AG04449 (cell line): ENCODE measurements around the gene PRR19.

ENCODE experiments used
- CTCF ChIA-PET: fragments of 350-600 bp; formaldehyde crosslinking; extraction: SDS; loops from one replicate; lab custom pipeline; 2021; ENCODE audit warnings: antibody characterized with exemption; lab: Yijun Ruan, JAX
- POLR2A ChIA-PET: fragments of 400-600, 350-600 bp; formaldehyde crosslinking; extraction: SDS; loops from one replicate; lab custom pipeline; 2020; ENCODE audit warnings: antibody characterized with exemption, inconsistent platforms; lab: Yijun Ruan, JAX
- DNase-seq: peaks from one replicate; pipeline ENCODE4 v3.0.0-alpha.2; 2010; ENCODE audit warnings: low read depth, low spot score
- H3K4me3 ChIP-seq: 2 replicates; pipeline ENCODE4 v1.5.1; 2011; ENCODE audit warnings: low read depth, mild to moderate bottlenecking, control low read depth, low read length
- TF ChIP-seq, protein P1 (sequence below): IDR thresholded peaks from one replicate; pipeline ENCODE4 v1.5.1; 2011; ENCODE audit warnings: mild to moderate bottlenecking, moderate library complexity, low read length, control low read depth, inconsistent platforms; ENCODE audit not compliant: insufficient read depth; ENCODE audit errors: missing control alignments

PRR19 gene

DNA sequence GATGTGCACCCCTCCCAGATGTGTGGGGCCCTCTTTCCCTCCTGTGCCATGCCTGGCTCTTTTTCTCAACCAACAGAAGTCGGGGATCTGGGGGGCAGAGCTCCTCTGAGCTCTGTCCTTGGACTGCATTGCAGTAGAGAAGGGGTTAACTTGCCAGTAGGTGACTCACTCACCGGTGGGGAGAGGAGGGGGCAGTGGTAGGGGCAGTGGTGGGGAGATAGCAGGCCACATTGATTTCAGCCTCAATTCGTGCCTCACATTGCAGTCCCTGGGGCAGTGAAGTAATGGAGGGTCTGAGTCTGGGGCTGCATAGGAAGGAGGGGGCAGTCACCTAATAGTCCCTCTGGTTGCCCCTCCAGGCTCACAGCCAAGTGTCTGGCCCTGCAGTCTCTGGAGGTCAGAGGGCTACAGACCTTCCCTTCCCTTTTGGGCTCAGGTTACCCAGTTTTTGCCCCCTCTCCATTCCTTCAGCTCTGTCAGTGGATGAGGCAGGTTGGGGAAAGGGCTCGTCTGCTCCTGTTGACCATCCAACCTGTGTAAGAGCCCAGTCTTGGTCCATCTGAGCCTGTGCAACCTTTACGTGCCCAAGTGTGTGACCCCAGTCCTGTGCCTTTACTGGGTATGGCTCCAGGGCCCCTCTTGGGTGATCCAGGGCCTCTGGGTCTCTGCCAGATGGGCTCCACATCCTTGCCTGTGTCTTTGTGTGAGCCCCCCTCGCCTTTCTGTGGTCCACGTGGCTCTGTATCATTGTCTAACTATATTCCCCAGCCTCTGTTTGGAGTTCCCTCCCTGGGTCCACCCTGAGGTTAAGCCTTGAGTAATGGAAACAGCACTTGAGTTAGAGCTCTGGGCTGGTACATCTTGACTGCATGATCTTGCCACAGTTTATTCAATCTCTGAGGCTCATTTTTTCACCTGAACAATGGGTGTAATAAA, 19.8 kb upstream of the PRR19 start:
- ChIA-PET POLR2A (interaction anchor here (0.7 to 3.7 kb wide), 6 partner anchors 10 to 171 kb away, joined by 3 to 11 read pairs (median 3); partner anchors contain the start of gene GSK3A), CTCF (interaction anchor here (0.8 to 7.4 kb wide), 6 partner anchors 10 to 168 kb away, joined by 3 to 255 read pairs (median 4); partner anchors contain the start of genes GSK3A, PAFAH1B3 and PRR19)
- H3K4me3 ChIP-seq = peak overlapping the region; percentile 73
- TF ChIP-seq, protein P1, sequence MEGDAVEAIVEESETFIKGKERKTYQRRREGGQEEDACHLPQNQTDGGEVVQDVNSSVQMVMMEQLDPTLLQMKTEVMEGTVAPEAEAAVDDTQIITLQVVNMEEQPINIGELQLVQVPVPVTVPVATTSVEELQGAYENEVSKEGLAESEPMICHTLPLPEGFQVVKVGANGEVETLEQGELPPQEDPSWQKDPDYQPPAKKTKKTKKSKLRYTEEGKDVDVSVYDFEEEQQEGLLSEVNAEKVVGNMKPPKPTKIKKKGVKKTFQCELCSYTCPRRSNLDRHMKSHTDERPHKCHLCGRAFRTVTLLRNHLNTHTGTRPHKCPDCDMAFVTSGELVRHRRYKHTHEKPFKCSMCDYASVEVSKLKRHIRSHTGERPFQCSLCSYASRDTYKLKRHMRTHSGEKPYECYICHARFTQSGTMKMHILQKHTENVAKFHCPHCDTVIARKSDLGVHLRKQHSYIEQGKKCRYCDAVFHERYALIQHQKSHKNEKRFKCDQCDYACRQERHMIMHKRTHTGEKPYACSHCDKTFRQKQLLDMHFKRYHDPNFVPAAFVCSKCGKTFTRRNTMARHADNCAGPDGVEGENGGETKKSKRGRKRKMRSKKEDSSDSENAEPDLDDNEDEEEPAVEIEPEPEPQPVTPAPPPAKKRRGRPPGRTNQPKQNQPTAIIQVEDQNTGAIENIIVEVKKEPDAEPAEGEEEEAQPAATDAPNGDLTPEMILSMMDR = no peak
- DNase-seq = no peak

DNA sequence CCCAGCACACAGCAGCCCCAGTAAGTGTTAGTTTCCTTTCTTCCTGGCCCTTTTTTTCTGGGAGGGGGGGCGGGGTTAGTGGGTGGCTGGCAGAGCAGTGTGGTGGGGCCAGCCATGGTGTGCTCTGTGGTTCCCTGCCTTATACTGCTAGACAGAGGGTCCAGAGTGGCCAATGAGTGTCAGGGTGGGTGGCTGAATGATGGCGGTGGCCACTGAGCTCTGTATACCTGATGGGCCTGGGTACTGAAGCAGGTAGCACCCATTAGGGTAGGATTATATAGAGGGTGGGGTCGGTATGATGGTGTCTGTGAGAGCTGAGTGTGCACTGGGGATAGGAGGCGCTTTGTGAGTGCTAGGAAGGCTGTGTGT, 19.1 kb upstream of the PRR19 start:
- DNase-seq = no peak
- peak overlapping the region; percentile 40 for H3K4me3 ChIP-seq
- ChIA-PET POLR2A (interaction anchor here (0.7 to 1.1 kb wide), 3 partner anchors 11 to 172 kb away, joined by 3 read pairs; no protein-coding TSS in a partner anchor), CTCF (interaction anchor here (0.9 to 7.4 kb wide), 3 partner anchors 9 to 37 kb away, joined by 3 to 255 read pairs (median 5); partner anchors contain the start of gene GSK3A)
- TF ChIP-seq, protein P1 = no peak

DNA sequence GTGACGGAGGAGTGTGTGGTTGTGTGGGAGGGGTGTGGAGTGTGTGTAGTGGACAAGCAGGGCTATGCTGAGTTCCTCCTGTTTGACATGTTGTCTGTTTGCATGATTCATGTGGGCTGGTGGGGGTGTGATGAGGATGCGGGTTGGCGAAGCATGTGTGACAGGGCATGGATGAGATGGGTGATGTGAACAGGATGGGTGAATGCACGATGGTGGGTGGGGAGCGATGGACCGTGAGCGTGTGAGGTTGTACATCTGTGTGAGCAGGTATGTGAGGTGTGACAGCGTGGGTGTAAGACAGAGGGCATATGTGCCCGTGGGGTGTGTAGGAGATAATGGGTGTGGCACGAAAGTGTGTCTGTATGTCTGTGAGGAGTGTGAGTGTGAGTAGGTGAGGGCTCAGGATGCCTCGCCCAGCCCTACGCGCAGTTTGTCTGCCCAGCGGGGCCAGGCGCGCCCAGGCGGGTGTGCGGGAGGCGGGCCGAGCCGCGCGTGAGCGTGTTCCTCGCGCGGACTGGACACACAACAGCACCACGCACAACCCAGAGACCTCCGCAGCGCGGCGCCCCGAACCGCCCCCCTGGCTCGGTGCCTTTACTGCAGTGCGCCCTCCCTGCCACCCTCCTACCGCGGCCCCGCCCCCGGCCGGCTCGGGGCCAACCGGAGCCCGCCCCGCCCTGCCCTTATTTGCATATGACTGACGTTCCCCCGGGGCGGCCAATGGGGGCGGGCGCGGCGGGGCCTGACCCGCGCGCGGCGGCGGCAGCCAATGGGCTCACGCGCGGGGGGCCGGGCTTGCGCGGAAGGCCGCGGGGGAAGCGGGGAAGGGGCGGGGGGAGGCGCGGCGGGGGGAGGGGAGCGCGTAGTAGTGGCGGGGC, 18.5 kb upstream of the PRR19 start:
- DNase-seq = no peak
- ChIA-PET CTCF (interaction anchor here (0.9 to 7.4 kb wide), 4 partner anchors 9 to 38 kb away, joined by 3 to 255 read pairs (median 11); partner anchors contain the start of gene GSK3A), POLR2A (interaction anchor here (0.7 to 1.1 kb wide), 3 partner anchors 11 to 172 kb away, joined by 3 read pairs; no protein-coding TSS in a partner anchor)
- H3K4me3 ChIP-seq = peak overlapping the region; percentile 69
- TF ChIP-seq, protein P1 = no peak

DNA sequence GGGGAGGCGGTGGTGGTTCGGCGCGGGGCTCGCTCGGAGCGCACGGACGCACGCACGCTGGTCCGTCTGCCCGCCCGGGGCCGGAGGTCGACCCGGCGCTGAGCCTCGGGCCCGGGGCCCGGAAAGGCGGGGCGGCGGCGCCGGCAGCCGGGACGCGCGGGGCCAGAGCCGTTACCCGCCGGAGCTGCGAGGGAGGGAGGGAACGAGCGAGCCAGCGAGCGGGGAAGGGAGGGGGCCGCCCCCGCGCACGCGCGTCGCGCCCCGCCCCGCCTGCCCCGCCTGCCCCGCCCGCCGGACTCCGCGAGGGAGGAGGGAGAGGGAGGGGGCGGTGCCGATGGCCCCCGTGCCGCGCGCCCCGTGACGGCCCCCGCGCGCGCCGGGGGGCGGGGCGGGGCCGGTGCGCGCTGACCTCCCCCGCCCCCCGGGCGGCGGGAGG, 17.8 kb upstream of the PRR19 start:
- no peak for DNase-seq
- POLR2A ChIA-PET = interaction anchor here (1.9 kb wide), 1 partner anchor 14 kb away, joined by 6 read pairs; no protein-coding TSS in a partner anchor
- TF ChIP-seq, protein P1 = no peak
- H3K4me3 ChIP-seq = peak overlapping the region; percentile 69
- CTCF ChIA-PET = interaction anchor here (2.3 to 5.1 kb wide), 2 partner anchors 13 to 38 kb away, joined by 17 to 48 read pairs; no protein-coding TSS in a partner anchor

DNA sequence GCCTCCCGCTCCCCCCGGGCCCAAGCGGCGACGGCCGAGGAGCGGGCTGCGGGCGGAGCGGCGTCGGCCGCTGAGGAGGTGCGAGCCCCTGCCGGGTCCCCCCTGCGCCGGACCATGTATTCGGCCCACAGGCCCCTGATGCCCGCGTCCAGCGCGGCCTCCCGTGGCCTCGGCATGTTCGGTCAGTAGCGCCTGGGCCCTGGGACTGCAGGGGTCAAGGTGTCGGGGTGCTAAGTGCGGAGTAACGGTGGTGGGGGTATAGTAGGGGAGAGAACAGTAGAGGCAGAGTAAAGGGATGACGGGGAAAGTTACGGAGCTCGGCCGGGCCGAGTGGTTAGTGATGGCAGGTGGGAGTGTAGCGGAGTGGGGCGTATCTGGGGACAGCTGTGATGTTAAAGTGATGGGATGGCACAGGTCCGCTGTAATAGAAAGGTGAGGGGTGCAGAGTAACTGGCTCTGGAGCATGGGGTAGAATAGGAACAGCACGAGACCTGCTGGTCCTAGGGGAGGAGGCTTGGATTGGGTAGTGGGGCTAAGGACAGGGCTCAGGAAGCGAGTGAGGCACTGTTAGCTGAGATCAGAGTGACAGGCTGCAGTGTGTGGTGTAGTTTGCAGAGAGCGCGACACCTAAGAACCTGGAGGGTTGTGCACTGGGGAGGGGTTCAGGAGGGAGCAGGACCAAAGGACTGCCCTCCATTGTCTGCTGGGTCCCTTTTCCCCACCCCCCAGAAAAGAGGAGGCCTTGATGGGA, 17.2 kb upstream of the PRR19 start:
- peak overlapping the region; percentile 69 for H3K4me3 ChIP-seq
- TF ChIP-seq, protein P1 = no peak
- POLR2A ChIA-PET = interaction anchor here (1.9 kb wide), 1 partner anchor 14 kb away, joined by 6 read pairs; no protein-coding TSS in a partner anchor
- CTCF ChIA-PET = interaction anchor here (1.0 to 5.1 kb wide), 6 partner anchors 9 to 45 kb away, joined by 3 to 48 read pairs (median 4); no protein-coding TSS in a partner anchor
- no peak for DNase-seq
